ENCODE results near the gene NPM1.

GRCh38 chr5:171433352-171433698 lies 45.7 kb downstream of the NPM1 start:
- no peak for TF ChIP-seq CTCF (conservative IDR thresholded peaks at IDR 0.05; ENCODE audit: low read depth, low read length)
- TF ChIP-seq EZH2 (IDR thresholded peaks at IDR 0.05; ENCODE audit: borderline replicate concordance, low read depth, low read length, poor library complexity, severe bottlenecking): no peak
